K562 (cell line): ENCODE results near the gene PYY. TPM values are rescaled to one million over a fixed set of nuclear protein-coding genes. Genes with fewer than 3 reads are reported as not detected.

Experiments
- ATAC-seq: fragments of 200-7000 bp; cut with Tn5 transposase; 3 replicates; pipeline ENCODE4 v1.9.1; 2020; ENCODE audit warnings: moderate library complexity
- BruUV-seq: library from RNA; stranded (reverse); fragments of 400-500 nt; replicated peaks from 2 replicates; lab custom pipeline; 2021; lab: Mats Ljungman, UMichigan
- CTCF ChIA-PET: fragments of 300-600 bp; formaldehyde crosslinking; extraction: SDS; loops from one replicate; lab custom pipeline; 2021; ENCODE audit warnings: low intra/inter-chr PET ratio; lab: Yijun Ruan, JAX
- POLR2A ChIA-PET: fragments of 300-600, 350-650 bp; sonication (Branson Sonifier 250); formaldehyde crosslinking; extraction: SDS; loops from one replicate; lab custom pipeline; 2021; ENCODE audit warnings: antibody characterized with exemption, inconsistent platforms; lab: Yijun Ruan, JAX
- DNase-seq, 4 experiments: peaks; one replicate each; pipeline versions ENCODE4 v3.0.0 to v3.0.0-alpha.2; 2011 to 2018; ENCODE audit warnings: low spot score in 3 of 4, mixed read lengths in 3 of 4; ENCODE audit errors: extremely low read depth in 1 of 4
- FAIRE-seq: peaks from 2 replicates; lab custom pipeline; 2011; peaks lifted over from hg19 to GRCh38; lab: Jason Lieb, UNC
- H2AFZ ChIP-seq: 2 replicates; pipeline ENCODE4 v1.6.0; 2011; ENCODE audit warnings: low read depth, low read length, control low read depth, inconsistent platforms
- H3K27ac ChIP-seq: fragments of 200-600 bp; 3 replicates; pipeline ENCODE4 v1.8.0; 2011; ENCODE audit warnings: low read depth, mild to moderate bottlenecking, control low read depth, inconsistent platforms, low read length, moderate library complexity, mixed read lengths; ENCODE audit errors: extremely low read depth
- H3K27me3 ChIP-seq, 2 experiments: fragments of 300-600 bp in 1 of 2; 2 replicates in 1 of 2; 3 replicates in 1 of 2; pipeline versions ENCODE4 v1.6.0 to v1.8.0; 2011; ENCODE audit warnings: inconsistent platforms in 2 of 2, low read length in 2 of 2, mild to moderate bottlenecking in 1 of 2, mixed read lengths in 1 of 2, moderate library complexity in 1 of 2; ENCODE audit not compliant: control insufficient read depth in 2 of 2, insufficient read depth in 2 of 2
- H3K36me3 ChIP-seq: fragments of 300-600 bp; 3 replicates; pipeline ENCODE4 v1.8.0; 2011; ENCODE audit warnings: mild to moderate bottlenecking, low read length, inconsistent platforms; ENCODE audit not compliant: control insufficient read depth, insufficient read depth
- H3K4me1 ChIP-seq, 2 experiments: fragments of 200-600 bp in 1 of 2; replicated peaks in 1 of 2; 2 replicates in 1 of 2; 3 replicates in 1 of 2; pipeline versions ENCODE4 v1.5.1 to v1.8.0; 2011; ENCODE audit warnings: inconsistent platforms in 2 of 2, low read length in 2 of 2, mild to moderate bottlenecking in 1 of 2, mixed read lengths in 1 of 2, moderate library complexity in 1 of 2; ENCODE audit not compliant: control insufficient read depth in 2 of 2, insufficient read depth in 2 of 2
- H3K4me2 ChIP-seq: 2 replicates; pipeline ENCODE4 v1.6.1; 2011; ENCODE audit warnings: low read length, control low read depth, inconsistent platforms, mixed read lengths; ENCODE audit not compliant: insufficient read depth
- H3K4me3 ChIP-seq: fragments of 200-600 bp; sonication (generic), shearing (Covaris generic); 2 replicates; pipeline ENCODE4 v1.5.1; 2016; ENCODE audit warnings: control low read depth, inconsistent platforms
- H3K79me2 ChIP-seq: fragments of 200-600 bp; 3 replicates; pipeline ENCODE4 v1.8.0; 2011; ENCODE audit warnings: low read length, inconsistent platforms; ENCODE audit not compliant: control insufficient read depth, insufficient read depth
- H3K9ac ChIP-seq, 2 experiments: 2 replicates each; pipeline versions ENCODE4 v1.6.0 to v1.6.1; 2011; ENCODE audit warnings: low read depth in 2 of 2, low read length in 2 of 2, control low read depth in 1 of 2, inconsistent platforms in 1 of 2, mild to moderate bottlenecking in 1 of 2, mixed read lengths in 1 of 2; ENCODE audit not compliant: insufficient read depth in 1 of 2
- H3K9me1 ChIP-seq: one replicate; pipeline ENCODE4 v1.6.0; 2011; ENCODE audit warnings: inconsistent platforms, mild to moderate bottlenecking, low read length, moderate library complexity; ENCODE audit not compliant: control insufficient read depth, insufficient read depth
- H3K9me3 ChIP-seq: replicated peaks from 2 replicates; pipeline ENCODE4 v1.5.1; 2011; ENCODE audit warnings: low read depth, low read length, inconsistent platforms; ENCODE audit not compliant: control insufficient read depth, insufficient read depth
- H4K20me1 ChIP-seq: replicated peaks from 2 replicates; pipeline ENCODE4 v1.6.1; 2011; ENCODE audit warnings: low read length, inconsistent platforms, mixed read lengths; ENCODE audit not compliant: control insufficient read depth, insufficient read depth
- CHD1 ChIP-seq: fragments of 200-600 bp; sonication (generic); IDR thresholded peaks from one replicate; pipeline ENCODE4 v1.6.1; 2012; ENCODE audit warnings: mild to moderate bottlenecking, moderate library complexity, low read length, inconsistent platforms
- PKNOX1 ChIP-seq: fragments of 450-650 bp; IDR thresholded peaks from 2 replicates; pipeline ENCODE4 v1.6.1; 2016
- PURB ChIP-seq: sonication (generic); formaldehyde crosslinking; IDR thresholded peaks from 2 replicates; pipeline ENCODE4 v1.9.0; 2021; ENCODE audit warnings: low read depth, mild to moderate bottlenecking, missing genetic modification reagents
- PYGO2 ChIP-seq: fragments of 450-650 bp; IDR thresholded peaks from 2 replicates; pipeline ENCODE4 v1.6.1; 2016; ENCODE audit warnings: mild to moderate bottlenecking, missing genetic modification characterization, moderate library complexity, missing compliant biosample characterization
- STAG1 ChIP-seq: sonication (generic); formaldehyde crosslinking; IDR thresholded peaks from 2 replicates; pipeline ENCODE4 v1.5.0; 2020; ENCODE audit warnings: missing genetic modification reagents, borderline replicate concordance
- ZFP30 ChIP-seq: fragments of 250-450 bp; sonication (Bioruptor Pico); IDR thresholded peaks from 2 replicates; pipeline ENCODE4 v1.8.0; 2022; ENCODE audit warnings: moderate library complexity, mild to moderate bottlenecking, inconsistent platforms, borderline replicate concordance
- ZNF263 ChIP-seq: sonication (generic); formaldehyde crosslinking; IDR thresholded peaks from 2 replicates; pipeline ENCODE4 v1.8.0; 2022; ENCODE audit warnings: mild to moderate bottlenecking, missing genetic modification reagents, borderline replicate concordance
- WGBS: fragments of 100-300 bp; shearing (Covaris generic); methylation state at CpG from one replicate; pipeline ENCODE4 v1.1.6; 2016; ENCODE audit warnings: low coverage, mixed read lengths; ENCODE audit not compliant: insufficient coverage; ENCODE audit errors: missing lambda C conversion rate; 5-methylcytosine and 5-hydroxymethylcytosine counted together
- in situ Hi-C: fragments of 300-500 bp; cut with MboI; formaldehyde crosslinking; loops from 4 replicates; pipeline ENCODE4 v1.15.0; 2018; ENCODE audit warnings: inconsistent platforms, mixed read lengths
- intact Hi-C: fragments of 100-400 bp; cut with micrococcal nuclease; formaldehyde crosslinking; loops from 2 replicates; pipeline ENCODE4 v1.14.2; 2022
- polyA plus RNA-seq, 8 experiments: library from polyadenylated mRNA; depleted of rRNA in 4 of 8; stranded (reverse) in 5 of 8; unstranded in 3 of 8; fragments of >200 nt; fragmentation: Nextera tagmentation in 2 of 8; fragmentation: Illumina TruSeq in 1 of 8; extraction: Ambion mirVana in 2 of 8; extraction: Trizol in 1 of 8; gene quantifications; 2 replicates each; pipeline versions ENCODE4 v1.2.1 to v1.2.3, GENCODE V29; 2011 to 2014; ENCODE audit warnings: inconsistent platforms in 1 of 8, missing spikeins in 1 of 8
- total RNA-seq, 7 experiments: library from RNA; depleted of rRNA in 6 of 7; stranded (reverse); fragments of >200 nt in 6 of 7; fragmentation: Illumina TruSeq in 2 of 7; extraction: Trizol in 2 of 7; gene quantifications; 2 replicates each; pipeline versions ENCODE4 v1.2.1 to v1.2.3, GENCODE V29; 2011 to 2021; ENCODE audit warnings: low replicate concordance in 1 of 7

PYY gene
- total and polyA plus RNA-seq, 9 of the 15 experiments (the other 6 are each of a cell fraction or from before 2014, with no cell fraction given), result not detected

GRCh38 chr17:43949781-43950180, 4.0 kb downstream of the PYY start:
- TF ChIP-seq PURB (no peak), STAG1 (CRISPR knock-in tag) (no peak), ZFP30 (CRISPR knock-in tag) (no peak), ZNF263 (peak; percentile 22; the same call in 1 of the 2 replicates), CHD1 (no peak), PKNOX1 (no peak), PYGO2 (tag) (no peak)
- no peak for ATAC-seq

More at GRCh38 chr17:43949781-43950180, 4.0 kb downstream of the PYY start:
- H3K27me3 ChIP-seq, result peaks cover 35 to 53% of the 10 kb centered on the region in 2 experiments; a peak in 4 of 5 replicates
- no peak overlapping the region for H2AFZ ChIP-seq
- in situ Hi-C loops (loop anchor here (25.0 kb wide), 1 partner anchor 388 kb away; the partner anchor contains the start of gene GRN), intact Hi-C loops (no loop called here)
- no peak overlapping the region for H3K9ac ChIP-seq
- 6% methylated on average over 4 of the region's 4 CpGs for WGBS
- H3K79me2 ChIP-seq, result no peaks in the 10 kb centered on the region
- no peak overlapping the region for H3K4me2 ChIP-seq
- no peak overlapping the region for H3K4me3 ChIP-seq
- H4K20me1 ChIP-seq, result no peaks in the 10 kb centered on the region; the same call in none of the 2 replicates
- FAIRE-seq, result no peak
- ChIA-PET POLR2A (interaction anchor here (0.5 to 0.8 kb wide), 3 partner anchors 9 to 1086 kb away, joined by 3 to 5 read pairs (median 3); no protein-coding TSS in a partner anchor), CTCF (no interaction called here)
- H3K36me3 ChIP-seq, result no peaks in the 10 kb centered on the region
- no peak overlapping the region for H3K27ac ChIP-seq
- no peaks in the 10 kb centered on the region for H3K9me3 ChIP-seq
- DNase-seq, result no peak
- no peaks in the 10 kb centered on the region for H3K9me1 ChIP-seq
- peaks cover 0 to 16% of the 10 kb centered on the region in 2 experiments; a peak in 3 of 5 replicates for H3K4me1 ChIP-seq
- BruUV-seq, result no TSS peak
